ENCODE data around the gene MTX1. TPM values are rescaled to one million over a fixed set of nuclear protein-coding genes. Genes with fewer than 3 reads are reported as not detected.

Gene MTX1
- total RNA-seq, 1 experiment from 2014 or later = 58.9 TPM

DNA sequence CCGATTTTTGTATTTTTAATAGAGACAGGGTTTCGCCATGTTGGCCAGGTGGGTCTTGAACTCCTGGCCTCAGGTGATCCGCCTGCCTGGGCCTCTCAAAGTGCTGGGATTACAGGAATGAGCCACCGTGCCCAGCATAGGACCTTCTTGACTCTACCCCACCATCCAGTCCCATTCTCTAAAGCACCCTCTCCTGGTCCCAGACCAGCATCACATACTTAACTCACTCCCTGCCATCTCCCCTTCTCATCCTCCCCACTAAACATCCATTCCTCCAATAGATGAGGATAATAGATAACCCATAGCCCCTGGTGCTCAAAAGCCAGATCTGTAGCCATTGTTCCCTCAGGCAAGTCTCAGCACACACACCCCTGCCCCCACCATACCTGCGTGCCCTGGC, 44.7 kb downstream of the MTX1 start:
- H3K27ac Mint-ChIP-seq (ENCODE audit: unreplicated experiment) = no peak overlapping the region
- H3K4me1 Mint-ChIP-seq (ENCODE audit: low read depth, unreplicated experiment) = peaks cover 15% of the 10 kb centered on the region
- peaks cover 36% of the 10 kb centered on the region for H3K36me3 Mint-ChIP-seq (ENCODE audit: insufficient read depth, unreplicated experiment)
- CTCF ChIA-PET = no interaction called here
- BruUV-seq (replicated peaks) = no TSS peak
- no peaks in the 10 kb centered on the region for H3K27me3 Mint-ChIP-seq (ENCODE audit: unreplicated experiment)
- intact Hi-C loops (cut with micrococcal nuclease; ENCODE audit: unreplicated experiment) = no loop called here
- TF ChIP-seq, protein P1, sequence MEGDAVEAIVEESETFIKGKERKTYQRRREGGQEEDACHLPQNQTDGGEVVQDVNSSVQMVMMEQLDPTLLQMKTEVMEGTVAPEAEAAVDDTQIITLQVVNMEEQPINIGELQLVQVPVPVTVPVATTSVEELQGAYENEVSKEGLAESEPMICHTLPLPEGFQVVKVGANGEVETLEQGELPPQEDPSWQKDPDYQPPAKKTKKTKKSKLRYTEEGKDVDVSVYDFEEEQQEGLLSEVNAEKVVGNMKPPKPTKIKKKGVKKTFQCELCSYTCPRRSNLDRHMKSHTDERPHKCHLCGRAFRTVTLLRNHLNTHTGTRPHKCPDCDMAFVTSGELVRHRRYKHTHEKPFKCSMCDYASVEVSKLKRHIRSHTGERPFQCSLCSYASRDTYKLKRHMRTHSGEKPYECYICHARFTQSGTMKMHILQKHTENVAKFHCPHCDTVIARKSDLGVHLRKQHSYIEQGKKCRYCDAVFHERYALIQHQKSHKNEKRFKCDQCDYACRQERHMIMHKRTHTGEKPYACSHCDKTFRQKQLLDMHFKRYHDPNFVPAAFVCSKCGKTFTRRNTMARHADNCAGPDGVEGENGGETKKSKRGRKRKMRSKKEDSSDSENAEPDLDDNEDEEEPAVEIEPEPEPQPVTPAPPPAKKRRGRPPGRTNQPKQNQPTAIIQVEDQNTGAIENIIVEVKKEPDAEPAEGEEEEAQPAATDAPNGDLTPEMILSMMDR (IDR thresholded peaks at IDR 0.05; ENCODE audit: unreplicated experiment) = no peak
- no peak for DNase-seq
- no peaks in the 10 kb centered on the region for H3K9me3 Mint-ChIP-seq (ENCODE audit: low read depth, unreplicated experiment)
- peak overlapping the region; percentile 74 for H3K4me3 Mint-ChIP-seq (ENCODE audit: low read depth, unreplicated experiment)

GRCh38 chr1:155253797-155254196, 45.3 kb downstream of the MTX1 start:
- TF ChIP-seq, protein P1 (IDR thresholded peaks at IDR 0.05; ENCODE audit: unreplicated experiment) = no peak
- intact Hi-C loops (cut with micrococcal nuclease; ENCODE audit: unreplicated experiment) = no loop called here
- Mint-ChIP-seq H3K27ac (ENCODE audit: unreplicated experiment) (no peak overlapping the region), H3K9me3 (ENCODE audit: low read depth, unreplicated experiment) (no peaks in the 10 kb centered on the region), H3K4me3 (ENCODE audit: low read depth, unreplicated experiment) (peak overlapping the region; percentile 74), H3K27me3 (ENCODE audit: unreplicated experiment) (no peaks in the 10 kb centered on the region), H3K36me3 (ENCODE audit: insufficient read depth, unreplicated experiment) (peaks cover 36% of the 10 kb centered on the region), H3K4me1 (ENCODE audit: low read depth, unreplicated experiment) (peaks cover 15% of the 10 kb centered on the region)
- BruUV-seq (replicated peaks) = no TSS peak
- DNase-seq = no peak
- CTCF ChIA-PET = no interaction called here

DNA sequence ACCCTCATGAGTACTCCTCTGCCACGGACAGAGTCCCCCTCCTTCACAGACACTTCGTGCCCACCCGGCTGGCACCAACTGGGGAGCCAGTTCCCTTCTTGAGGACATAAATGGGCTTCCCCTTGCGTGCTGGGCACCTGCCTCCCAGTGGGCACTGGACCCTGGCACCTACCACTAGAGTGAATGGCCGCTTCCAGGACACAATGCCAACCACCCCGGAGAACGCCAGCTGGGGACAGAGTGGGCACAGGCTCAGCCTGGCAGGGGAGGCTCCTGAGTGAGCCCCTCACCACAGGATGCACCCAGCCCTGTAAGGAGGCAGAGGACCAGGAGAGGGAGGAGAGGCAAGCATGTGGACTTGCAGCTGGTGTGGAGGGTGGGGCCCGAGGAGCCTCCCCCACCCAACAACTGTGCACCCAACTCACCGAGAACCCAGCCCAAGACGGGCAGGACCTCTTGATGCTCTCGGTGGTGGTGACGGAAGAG, 45.8 kb downstream of the MTX1 start:
- H3K27ac Mint-ChIP-seq (ENCODE audit: unreplicated experiment) = no peak overlapping the region
- CTCF ChIA-PET = no interaction called here
- H3K4me1 Mint-ChIP-seq (ENCODE audit: low read depth, unreplicated experiment) = peaks cover 15% of the 10 kb centered on the region
- intact Hi-C loops (cut with micrococcal nuclease; ENCODE audit: unreplicated experiment) = no loop called here
- no peak for DNase-seq
- peaks cover 39% of the 10 kb centered on the region for H3K36me3 Mint-ChIP-seq (ENCODE audit: insufficient read depth, unreplicated experiment)
- no TSS peak for BruUV-seq (replicated peaks)
- no peaks in the 10 kb centered on the region for H3K27me3 Mint-ChIP-seq (ENCODE audit: unreplicated experiment)
- TF ChIP-seq, protein P1 (IDR thresholded peaks at IDR 0.05; ENCODE audit: unreplicated experiment) = no peak
- H3K9me3 Mint-ChIP-seq (ENCODE audit: low read depth, unreplicated experiment) = no peaks in the 10 kb centered on the region
- H3K4me3 Mint-ChIP-seq (ENCODE audit: low read depth, unreplicated experiment) = peak overlapping the region; percentile 74

GRCh38 chr1:155254714-155255242, 46.3 kb downstream of the MTX1 start:
- Mint-ChIP-seq H3K9me3 (ENCODE audit: low read depth, unreplicated experiment) (no peaks in the 10 kb centered on the region), H3K27me3 (ENCODE audit: unreplicated experiment) (no peaks in the 10 kb centered on the region), H3K27ac (ENCODE audit: unreplicated experiment) (no peak overlapping the region), H3K36me3 (ENCODE audit: insufficient read depth, unreplicated experiment) (peaks cover 42% of the 10 kb centered on the region), H3K4me3 (ENCODE audit: low read depth, unreplicated experiment) (peak overlapping the region; percentile 74), H3K4me1 (ENCODE audit: low read depth, unreplicated experiment) (peaks cover 15% of the 10 kb centered on the region)
- TF ChIP-seq, protein P1 (IDR thresholded peaks at IDR 0.05; ENCODE audit: unreplicated experiment) = no peak
- no TSS peak for BruUV-seq (replicated peaks)
- intact Hi-C loops (cut with micrococcal nuclease; ENCODE audit: unreplicated experiment) = no loop called here
- peak; percentile 14 for DNase-seq
- CTCF ChIA-PET = interaction anchor here (0.6 kb wide), 1 partner anchor 1422 kb away, joined by 5 read pairs; no protein-coding TSS in a partner anchor

Measured in Calu3 (cell line).